Measurements from ENCODE around the gene TCFL5.

Gene TCFL5

GRCh38 chr20:62852196-62852595 is 9.4 kb downstream of the TCFL5 start:
- no peak for TF ChIP-seq REST (IDR thresholded peaks at IDR 0.05; ENCODE audit: insufficient read depth in 1 of 2, low read depth in 2 of 2, low read length in 2 of 2)
- no peak for TF ChIP-seq TAF1 (IDR thresholded peaks at IDR 0.05; ENCODE audit: borderline replicate concordance, insufficient read depth, low read length)
- TF ChIP-seq FOXP2 (optimal IDR thresholded peaks at IDR 0.05; ENCODE audit: borderline replicate concordance, extremely low read depth, extremely low read length, insufficient read depth) = no peak
- no peak for TF ChIP-seq POLR2AphosphoS5 (IDR thresholded peaks at IDR 0.05; ENCODE audit: low read depth, low read length)
- TF ChIP-seq SIN3A (IDR thresholded peaks at IDR 0.05; ENCODE audit: borderline replicate concordance, insufficient read depth, low read length) = no peak

GRCh38 chr20:62850333-62850974 is 11.2 kb downstream of the TCFL5 start:
- no peak for TF ChIP-seq REST (IDR thresholded peaks at IDR 0.05; ENCODE audit: insufficient read depth in 1 of 2, low read depth in 2 of 2, low read length in 2 of 2)
- TF ChIP-seq SIN3A (IDR thresholded peaks at IDR 0.05; ENCODE audit: borderline replicate concordance, insufficient read depth, low read length) = no peak
- TF ChIP-seq FOXP2 (optimal IDR thresholded peaks at IDR 0.05; ENCODE audit: borderline replicate concordance, extremely low read depth, extremely low read length, insufficient read depth) = no peak
- no peak for TF ChIP-seq TAF1 (IDR thresholded peaks at IDR 0.05; ENCODE audit: borderline replicate concordance, insufficient read depth, low read length)
- no peak for TF ChIP-seq POLR2AphosphoS5 (IDR thresholded peaks at IDR 0.05; ENCODE audit: low read depth, low read length)

GRCh38 chr20:62849431-62849830 is 12.2 kb downstream of the TCFL5 start:
- TF ChIP-seq TAF1 (IDR thresholded peaks at IDR 0.05; ENCODE audit: borderline replicate concordance, insufficient read depth, low read length) (no peak), FOXP2 (optimal IDR thresholded peaks at IDR 0.05; ENCODE audit: borderline replicate concordance, extremely low read depth, extremely low read length, insufficient read depth) (no peak), POLR2AphosphoS5 (IDR thresholded peaks at IDR 0.05; ENCODE audit: low read depth, low read length) (no peak), SIN3A (IDR thresholded peaks at IDR 0.05; ENCODE audit: borderline replicate concordance, insufficient read depth, low read length) (no peak), REST (IDR thresholded peaks at IDR 0.05; ENCODE audit: insufficient read depth in 1 of 2, low read depth in 2 of 2, low read length in 2 of 2) (no peak)

GRCh38 chr20:62846166-62846890 is 15.3 kb downstream of the TCFL5 start:
- TF ChIP-seq TAF1 (IDR thresholded peaks at IDR 0.05; ENCODE audit: borderline replicate concordance, insufficient read depth, low read length) (no peak), POLR2AphosphoS5 (IDR thresholded peaks at IDR 0.05; ENCODE audit: low read depth, low read length) (no peak), SIN3A (IDR thresholded peaks at IDR 0.05; ENCODE audit: borderline replicate concordance, insufficient read depth, low read length) (no peak)

- no peak for TF ChIP-seq POLR2AphosphoS5 (IDR thresholded peaks at IDR 0.05; ENCODE audit: low read depth, low read length)
- no peak for TF ChIP-seq SIN3A (IDR thresholded peaks at IDR 0.05; ENCODE audit: borderline replicate concordance, insufficient read depth, low read length)
- TF ChIP-seq REST (IDR thresholded peaks at IDR 0.05; ENCODE audit: insufficient read depth in 1 of 2, low read depth in 2 of 2, low read length in 2 of 2) = no peak
- TF ChIP-seq FOXP2 (optimal IDR thresholded peaks at IDR 0.05; ENCODE audit: borderline replicate concordance, extremely low read depth, extremely low read length, insufficient read depth) = no peak
- no peak for TF ChIP-seq TAF1 (IDR thresholded peaks at IDR 0.05; ENCODE audit: borderline replicate concordance, insufficient read depth, low read length)
Observed at GRCh38 chr20:62845416-62846160, 16.0 kb downstream of the TCFL5 start.

Measured in PFSK-1 (cell line).